GM10266 (cell line): Measurements from ENCODE around the gene IL26.

Experiments used
- DNase-seq: peaks from one replicate; pipeline ENCODE4 v3.0.0; 2012; ENCODE audit errors: extremely low spot score
- CTCF ChIP-seq: IDR thresholded peaks from 2 replicates; pipeline ENCODE4 v1.5.1; 2012; ENCODE audit warnings: mild to moderate bottlenecking, low read depth; ENCODE audit not compliant: control insufficient read depth, insufficient read depth; ENCODE audit errors: missing control alignments

IL26 gene

DNA sequence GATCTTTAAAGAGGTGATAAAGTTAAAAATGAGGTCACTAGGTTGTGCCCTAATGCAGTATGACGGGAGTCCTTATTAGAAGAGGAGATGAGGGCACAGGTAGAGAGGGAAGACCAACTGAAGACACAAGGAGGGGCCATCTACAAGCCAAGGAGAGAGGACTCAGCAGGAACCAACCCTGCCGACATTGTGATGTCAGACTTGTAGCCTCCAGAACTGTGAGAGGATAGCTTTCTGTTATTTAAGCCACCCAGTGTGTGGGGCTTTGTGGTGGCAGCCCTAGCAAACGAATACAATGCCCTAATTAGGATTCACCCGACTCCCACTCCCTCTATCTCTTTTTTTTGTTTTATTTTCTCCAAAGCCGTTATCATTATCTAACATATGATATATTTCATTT, 7.9 kb upstream of the IL26 start:
- DNase-seq, result no peak
- TF ChIP-seq CTCF, result no peak

DNA sequence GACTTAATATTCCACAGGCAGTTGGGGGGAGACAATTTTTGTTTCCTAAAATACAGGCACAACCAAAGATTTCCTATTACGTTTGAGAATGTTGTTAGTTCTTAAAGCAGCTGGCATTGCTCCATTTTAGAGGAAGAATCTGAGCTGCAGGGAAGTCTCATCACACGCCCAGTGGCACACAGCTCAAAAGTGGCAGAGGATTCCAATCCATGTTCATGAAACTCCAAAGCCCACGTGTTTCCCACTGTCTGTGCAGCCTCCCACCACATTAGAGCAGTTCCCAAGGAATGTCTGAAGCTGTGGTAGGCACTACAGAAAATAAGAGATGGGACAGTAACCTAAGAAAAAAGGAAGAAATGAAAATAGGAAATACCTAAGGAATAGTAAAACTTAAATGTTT, 6.1 kb upstream of the IL26 start:
- no peak for TF ChIP-seq CTCF
- DNase-seq, result no peak

DNA sequence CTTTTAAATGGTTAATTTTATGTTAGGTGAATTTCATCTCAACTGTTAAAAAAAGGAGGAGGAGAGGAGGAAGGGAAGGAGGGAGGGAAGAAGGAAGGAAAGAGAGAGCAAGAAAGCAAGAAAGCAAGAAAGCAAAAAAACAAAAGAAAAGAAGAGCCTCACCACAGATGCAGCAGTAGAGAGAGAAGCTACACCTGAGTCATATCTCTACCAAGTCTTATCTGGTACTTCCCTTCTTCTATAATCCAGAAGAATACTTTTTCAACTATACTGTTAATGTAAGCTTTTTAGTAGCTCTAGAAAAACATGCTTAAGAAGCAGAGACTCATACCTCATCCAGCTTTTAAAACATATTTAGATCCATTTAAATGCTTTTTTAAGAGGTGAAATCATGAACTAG, 5.6 kb upstream of the IL26 start:
- DNase-seq, result no peak
- no peak for TF ChIP-seq CTCF

DNA sequence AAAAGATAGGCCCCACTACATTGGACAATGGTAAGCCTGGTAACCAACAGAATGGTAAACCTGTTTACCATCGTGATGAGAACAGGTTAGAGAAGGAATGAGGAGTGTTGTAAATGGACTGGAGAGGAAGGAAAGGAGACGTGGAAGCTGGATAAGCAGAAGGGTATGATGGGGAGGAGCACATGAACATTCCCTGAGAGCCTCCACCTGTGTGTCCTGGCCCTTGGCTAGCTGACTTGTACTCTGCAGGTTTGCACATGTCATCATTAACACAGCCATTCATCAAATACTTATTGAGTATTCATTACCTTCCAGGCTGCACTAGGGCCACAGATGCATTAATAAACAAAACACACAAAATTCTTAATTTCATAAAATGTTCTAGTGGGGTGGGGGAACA, 4.3 kb upstream of the IL26 start:
- no peak for DNase-seq
- TF ChIP-seq CTCF, result no peak

DNA sequence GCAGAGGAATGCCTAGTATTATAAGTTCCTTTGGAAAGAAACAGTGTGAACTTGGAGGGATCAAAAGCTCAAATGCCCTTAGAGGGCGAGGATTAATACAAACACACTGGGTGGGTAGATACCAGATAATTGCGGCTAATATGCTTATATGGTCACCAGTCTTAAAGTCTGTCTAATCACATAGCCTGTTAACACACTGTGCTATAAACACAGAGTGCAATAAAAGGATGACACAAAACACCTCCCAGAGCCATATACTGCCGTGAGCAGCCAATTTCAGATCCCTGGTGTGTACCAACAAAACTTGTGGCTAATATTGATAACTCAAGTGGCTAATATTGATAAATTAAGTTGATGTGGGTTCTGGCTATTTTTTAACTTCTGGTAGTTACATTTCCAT, 1.7 kb upstream of the IL26 start:
- TF ChIP-seq CTCF, result no peak
- no peak for DNase-seq

DNA sequence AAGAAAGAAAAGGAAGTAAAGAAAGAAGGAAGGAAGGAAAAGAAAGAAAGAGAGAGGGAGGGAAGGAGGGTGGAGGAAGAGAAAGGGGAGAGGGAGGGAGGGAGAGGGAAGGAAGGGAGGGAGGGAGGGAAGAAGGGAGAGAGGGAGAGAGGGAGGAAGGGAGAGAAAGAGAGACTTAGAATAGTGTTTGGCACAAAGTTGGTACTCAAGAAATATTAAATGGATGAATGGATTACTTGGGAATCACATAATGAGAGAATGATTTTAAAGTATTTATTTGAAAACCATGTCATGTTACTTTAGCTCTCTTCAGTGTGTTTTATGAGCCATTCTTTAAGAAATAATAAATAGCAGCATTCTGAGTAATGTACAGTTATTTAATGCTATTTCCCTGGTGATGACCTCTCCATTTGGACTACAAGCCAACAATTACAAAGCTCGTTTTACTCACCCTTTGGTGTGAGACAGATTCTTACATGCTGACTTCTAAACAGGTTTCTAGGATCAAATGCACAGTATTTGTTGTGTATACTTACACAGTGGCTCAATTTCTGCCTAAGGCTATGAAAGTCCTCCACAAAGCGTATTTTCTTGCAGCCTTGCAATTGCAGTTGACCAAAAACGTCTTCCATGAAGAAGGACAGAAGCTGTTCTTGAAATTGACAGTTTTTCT, 861 bp downstream of the IL26 start:
- no peak for DNase-seq
- no peak for TF ChIP-seq CTCF

DNA sequence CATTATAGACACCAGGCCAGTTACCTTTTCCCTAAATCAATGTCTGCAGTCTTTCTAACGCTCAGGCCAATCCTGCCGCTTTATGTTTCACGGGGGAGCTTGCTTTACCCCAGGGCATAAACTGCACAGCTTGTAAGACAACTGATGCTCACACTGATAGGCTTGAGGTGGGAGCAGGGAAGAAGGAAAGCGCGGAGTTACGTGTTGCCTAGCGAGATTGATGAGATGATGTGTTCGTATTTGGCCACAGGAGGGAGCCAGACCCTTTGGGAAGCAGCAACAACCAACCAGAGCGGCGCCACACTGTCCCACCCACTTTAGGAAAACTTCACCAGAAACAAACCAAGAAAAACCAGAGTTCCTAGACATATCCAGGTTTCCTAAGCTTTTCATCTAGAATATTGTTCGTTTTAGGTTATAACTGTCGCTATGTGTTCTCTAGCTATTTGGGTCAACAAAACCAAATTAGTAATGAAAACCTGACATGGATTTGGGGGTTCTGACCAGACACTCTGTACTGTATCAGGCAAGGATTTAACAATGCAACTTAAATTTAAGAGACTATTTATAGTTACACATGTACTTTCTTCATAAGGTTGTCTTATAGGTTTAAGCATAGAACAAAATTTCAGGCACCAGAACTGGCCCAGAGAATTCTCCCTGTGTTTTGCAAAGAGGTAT, 2.4 kb downstream of the IL26 start:
- peak; percentile 89 for TF ChIP-seq CTCF
- peak; percentile 69 for DNase-seq
